ENCODE data around the gene DNAH14.
"Not testable (repeated sequence)": the region's sequence is repeated elsewhere in the genome, so short reads cannot be mapped to it uniquely, and the experiment has no call there.

DNAH14 gene

GRCh38 chr1:225147791-225148190 lies 218.3 kb downstream of the DNAH14 start:
- not testable (repeated sequence) for FAIRE-seq; DNase-seq (ENCODE audit: low spot score)

GRCh38 chr1:225152061-225152460 lies 222.6 kb downstream of the DNAH14 start:
- no peak for DNase-seq (ENCODE audit: low spot score)
- no peak for FAIRE-seq

GRCh38 chr1:225155555-225155954 lies 226.1 kb downstream of the DNAH14 start:
- DNase-seq (ENCODE audit: low spot score), result no peak

GRCh38 chr1:225156254-225156653 lies 226.8 kb downstream of the DNAH14 start:
- no peak for DNase-seq (ENCODE audit: low spot score)

More at GRCh38 chr1:225155555-225155954, 226.1 kb downstream of the DNAH14 start:
- FAIRE-seq, result no peak

GRCh38 chr1:225158291-225158690 lies 228.8 kb downstream of the DNAH14 start:
- DNase-seq (ENCODE audit: low spot score), result no peak
- FAIRE-seq, result no peak

More at GRCh38 chr1:225156254-225156653, 226.8 kb downstream of the DNAH14 start:
- FAIRE-seq, result no peak

- no peak for FAIRE-seq
- no peak for DNase-seq (ENCODE audit: low spot score)
Measured at GRCh38 chr1:225159793-225160192, 230.3 kb downstream of the DNAH14 start.

GRCh38 chr1:225177409-225177808 lies 247.9 kb downstream of the DNAH14 start:
- not testable (repeated sequence) for FAIRE-seq; DNase-seq (ENCODE audit: low spot score)

GRCh38 chr1:225179686-225180085 lies 250.2 kb downstream of the DNAH14 start:
- FAIRE-seq, result no peak
- DNase-seq (ENCODE audit: low spot score), result no peak

- no peak for DNase-seq (ENCODE audit: low spot score)
- no peak for FAIRE-seq
Measured at GRCh38 chr1:225182716-225183115, 253.2 kb downstream of the DNAH14 start.

- DNase-seq (ENCODE audit: low spot score), result no peak
- no peak for FAIRE-seq
Measured at GRCh38 chr1:225191199-225191753, 261.8 kb downstream of the DNAH14 start.

GRCh38 chr1:225201447-225201846 lies 272.0 kb downstream of the DNAH14 start:
- FAIRE-seq (no peak), DNase-seq (ENCODE audit: low spot score) (no peak)

GRCh38 chr1:225207791-225208190 lies 278.3 kb downstream of the DNAH14 start:
- DNase-seq (ENCODE audit: low spot score) (no peak), FAIRE-seq (no peak)

GRCh38 chr1:225209153-225209552 lies 279.7 kb downstream of the DNAH14 start:
- no peak for DNase-seq (ENCODE audit: low spot score)
- FAIRE-seq, result no peak

GRCh38 chr1:225210180-225210579 lies 280.7 kb downstream of the DNAH14 start:
- not testable (repeated sequence) for DNase-seq (ENCODE audit: low spot score); FAIRE-seq

GRCh38 chr1:225211694-225212442 lies 282.4 kb downstream of the DNAH14 start:
- DNase-seq (ENCODE audit: low spot score); FAIRE-seq: not testable (repeated sequence)

- DNase-seq (ENCODE audit: low spot score), result no peak
- no peak for FAIRE-seq
Measured at GRCh38 chr1:225224287-225224686, 294.8 kb downstream of the DNAH14 start.

GRCh38 chr1:225225681-225226080 lies 296.2 kb downstream of the DNAH14 start:
- FAIRE-seq, result no peak
- no peak for DNase-seq (ENCODE audit: low spot score)

- FAIRE-seq, result no peak
- DNase-seq (ENCODE audit: low spot score), result no peak
Measured at GRCh38 chr1:225228871-225229303, 299.4 kb downstream of the DNAH14 start.

GRCh38 chr1:225229429-225229828 lies 300.0 kb downstream of the DNAH14 start:
- FAIRE-seq; DNase-seq (ENCODE audit: low spot score): not testable (repeated sequence)

GRCh38 chr1:225230483-225230882 lies 301.0 kb downstream of the DNAH14 start:
- no peak for FAIRE-seq

GRCh38 chr1:225232930-225233329 lies 303.5 kb downstream of the DNAH14 start:
- not testable (repeated sequence) for FAIRE-seq; DNase-seq (ENCODE audit: low spot score)

More at GRCh38 chr1:225230483-225230882, 301.0 kb downstream of the DNAH14 start:
- no peak for DNase-seq (ENCODE audit: low spot score)

GRCh38 chr1:225242611-225243010 lies 313.1 kb downstream of the DNAH14 start:
- FAIRE-seq (no peak), DNase-seq (ENCODE audit: low spot score) (no peak)

GRCh38 chr1:225250432-225250831 lies 321.0 kb downstream of the DNAH14 start:
- FAIRE-seq (no peak), DNase-seq (ENCODE audit: low spot score) (no peak)
